HG03135 (cell line): ENCODE measurements around the gene CHAF1A.

ENCODE experiments used
- ATAC-seq: cut with Tn5 transposase; IDR thresholded peaks from one replicate; pipeline ENCODE4 v1.9.1; 2021; ENCODE audit warnings: mild to moderate bottlenecking, moderate library complexity; ENCODE audit not compliant: unreplicated experiment

Gene CHAF1A

DNA sequence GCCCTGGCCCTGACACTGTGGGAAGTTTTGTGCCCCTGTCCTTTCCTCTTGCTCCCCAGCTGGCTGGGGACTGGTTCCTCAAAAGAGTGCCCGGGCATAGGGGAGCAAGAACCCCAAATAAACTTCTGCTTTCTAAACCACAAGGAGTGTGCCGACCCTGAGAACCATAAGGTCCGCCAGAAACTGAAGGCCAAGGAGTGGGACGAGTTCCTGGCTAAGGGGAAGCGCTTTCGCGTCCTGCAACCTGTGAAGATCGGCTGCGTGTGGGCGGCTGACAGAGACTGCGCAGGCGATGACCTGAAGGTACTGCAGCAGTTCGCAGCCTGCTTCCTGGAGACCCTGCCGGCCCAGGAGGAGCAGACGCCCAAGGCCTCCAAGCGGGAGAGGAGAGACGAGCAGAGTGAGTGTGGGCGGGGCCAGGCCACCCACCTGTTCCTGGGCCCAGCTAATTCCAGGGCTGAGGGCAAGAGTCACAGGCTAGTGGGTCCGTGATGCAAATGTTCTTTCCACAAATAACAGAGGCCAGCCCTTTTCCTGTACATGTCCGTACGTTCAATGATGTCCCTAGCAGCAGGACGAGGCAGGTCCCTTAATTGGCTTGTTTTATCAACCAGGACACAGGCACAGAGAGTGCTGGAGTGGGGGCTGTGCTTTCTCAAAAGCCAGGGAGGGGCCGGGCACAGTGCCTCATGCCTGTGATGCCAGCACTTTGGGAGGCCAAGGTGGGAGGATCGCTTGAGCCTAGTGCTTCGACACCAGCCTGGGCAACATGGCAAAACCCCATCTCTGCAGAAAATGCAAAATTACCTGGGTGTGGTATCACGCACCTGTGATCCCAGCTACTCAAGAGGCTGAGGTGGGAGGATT, 29.6 kb downstream of the CHAF1A start:
- no peak for ATAC-seq

DNA sequence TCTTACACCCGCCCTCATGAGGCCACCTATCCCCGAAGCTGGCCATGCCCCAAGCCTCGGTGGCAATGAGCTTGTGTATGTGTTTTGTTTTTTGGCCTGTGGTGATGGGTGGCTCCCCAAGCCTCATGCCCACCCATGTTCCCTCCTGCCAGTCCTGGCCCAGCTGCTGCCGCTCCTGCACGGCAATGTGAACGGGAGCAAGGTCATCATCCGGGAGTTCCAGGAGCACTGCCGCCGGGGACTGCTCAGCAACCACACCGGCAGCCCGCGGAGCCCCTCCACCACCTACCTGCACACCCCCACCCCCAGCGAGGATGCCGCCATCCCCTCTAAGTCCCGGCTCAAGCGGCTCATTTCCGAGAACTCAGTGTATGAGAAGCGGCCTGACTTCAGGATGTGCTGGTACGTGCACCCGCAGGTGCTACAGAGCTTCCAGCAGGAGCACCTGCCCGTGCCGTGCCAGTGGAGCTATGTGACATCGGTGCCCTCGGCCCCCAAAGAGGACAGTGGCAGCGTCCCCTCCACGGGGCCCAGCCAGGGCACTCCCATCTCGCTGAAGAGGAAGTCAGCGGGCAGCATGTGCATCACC, 30.6 kb downstream of the CHAF1A start:
- no peak for ATAC-seq

DNA sequence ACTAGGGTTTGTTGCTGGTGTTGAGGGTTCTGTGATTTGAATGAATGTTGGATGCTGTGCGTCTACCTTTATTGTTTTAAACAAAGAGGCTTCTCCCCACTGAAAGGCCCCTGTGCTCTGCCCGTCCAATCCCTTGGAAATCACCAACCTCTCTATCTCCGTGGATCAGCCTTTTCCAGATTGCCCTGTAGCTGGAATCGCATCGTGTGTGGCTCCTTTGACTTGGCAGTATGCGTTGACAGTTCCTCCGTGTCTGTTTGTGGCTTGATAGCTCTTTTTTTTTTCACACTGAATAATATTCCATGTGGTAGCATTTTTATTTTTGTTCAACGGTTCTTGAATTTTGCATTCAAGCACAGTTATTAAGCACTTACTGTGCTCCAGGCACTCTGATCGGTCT, 32.0 kb downstream of the CHAF1A start:
- ATAC-seq, result no peak

- no peak for ATAC-seq
Measured at GRCh38 chr19:4436231-4436630, 33.8 kb downstream of the CHAF1A start.

GRCh38 chr19:4437103-4437502, 34.7 kb downstream of the CHAF1A start:
- ATAC-seq, result no peak

DNA sequence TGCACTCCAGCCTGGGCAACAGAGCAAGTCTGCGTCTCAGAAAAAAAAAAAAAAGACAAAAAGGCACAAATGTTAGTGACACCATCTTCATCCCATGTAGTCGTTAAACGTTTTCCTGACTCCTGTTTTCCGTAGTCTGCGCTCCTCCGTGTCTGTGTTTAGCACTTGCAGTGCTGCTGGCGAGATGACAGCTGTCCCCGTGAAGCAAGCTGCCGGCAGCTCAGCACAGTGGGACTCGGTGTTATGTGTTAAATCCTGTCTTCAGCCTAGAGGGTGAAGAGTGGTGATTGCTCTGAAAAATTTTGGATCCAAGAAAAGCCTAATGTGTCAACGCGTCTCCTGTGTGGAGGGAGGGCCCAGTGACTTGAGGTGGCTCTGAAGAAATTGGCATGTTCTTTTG, 36.8 kb downstream of the CHAF1A start:
- no peak for ATAC-seq

DNA sequence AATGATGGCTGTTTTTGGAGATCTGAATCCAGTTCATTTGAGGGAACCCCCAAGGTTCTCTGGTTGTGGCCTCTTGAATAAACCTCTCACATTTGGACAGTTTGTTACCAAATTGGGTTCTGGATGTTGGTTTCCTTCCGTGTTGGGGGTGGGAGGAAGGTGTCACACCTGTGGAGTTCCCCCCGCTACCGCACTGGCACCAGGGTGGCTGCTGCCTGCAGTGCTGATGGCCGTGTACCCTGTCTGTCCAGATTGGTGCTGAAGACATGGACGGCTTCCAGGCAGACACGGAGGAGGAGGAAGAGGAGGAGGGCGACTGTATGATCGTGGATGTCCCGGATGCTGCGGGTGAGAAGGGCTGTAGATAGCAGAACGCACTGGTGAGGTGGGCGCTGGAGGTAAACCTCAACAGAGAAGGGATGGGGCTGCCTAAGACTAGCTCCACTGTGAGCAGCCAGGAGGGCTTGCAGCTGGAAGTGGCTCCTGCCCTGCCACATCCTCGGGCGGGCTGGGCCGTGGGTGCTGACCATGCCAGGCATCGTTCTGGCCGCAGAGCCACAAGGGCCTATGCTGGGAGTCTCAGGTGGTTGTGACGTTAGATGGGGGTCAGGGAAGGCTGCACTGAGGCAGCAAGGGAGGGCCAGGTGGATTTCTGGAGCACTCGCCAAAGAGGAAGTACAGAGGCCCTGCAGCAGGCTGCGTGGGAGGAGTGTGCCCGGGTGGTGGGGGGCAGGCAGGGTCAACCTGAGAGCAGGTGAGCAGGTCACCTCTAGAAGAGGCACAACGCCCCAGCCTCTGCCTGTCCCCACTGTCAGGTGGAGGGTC, 39.8 kb downstream of the CHAF1A start:
- ATAC-seq, result no peak

DNA sequence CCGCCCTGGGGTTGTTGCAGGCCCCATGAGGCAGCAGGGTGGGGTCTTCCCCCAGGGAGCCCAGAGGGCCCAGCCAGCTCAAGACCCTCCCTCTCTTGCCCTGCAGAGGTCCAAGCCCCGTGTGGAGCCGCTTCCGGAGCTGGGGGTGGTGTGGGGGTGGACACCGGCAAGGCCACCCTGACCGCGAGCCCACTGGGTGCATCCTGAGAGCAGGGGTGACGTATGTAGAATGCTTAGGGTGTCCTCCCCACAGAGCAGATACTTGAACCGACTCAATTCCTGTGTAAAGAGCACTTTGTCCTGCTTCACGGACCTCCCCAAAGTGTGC, 40.3 kb downstream of the CHAF1A start:
- no peak for ATAC-seq

DNA sequence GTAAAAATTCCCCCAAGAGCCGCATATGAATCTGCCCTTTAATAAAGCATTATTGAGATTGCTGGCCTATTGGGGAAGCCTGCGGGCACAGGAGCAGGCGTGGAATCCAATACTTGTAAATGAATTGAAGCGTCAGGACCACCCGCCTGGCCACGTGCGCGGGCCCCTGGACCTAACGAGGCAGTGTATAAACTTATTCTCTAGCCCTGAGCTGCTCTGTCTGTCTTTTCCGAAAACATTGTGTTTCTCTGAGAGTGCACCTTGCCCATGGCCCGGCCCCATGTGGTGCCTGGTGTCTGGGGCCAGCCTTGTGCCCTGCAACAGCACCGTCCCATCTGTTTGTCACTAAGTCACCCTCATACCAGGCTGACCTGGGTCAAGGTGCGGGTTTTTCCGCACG, 40.7 kb downstream of the CHAF1A start:
- no peak for ATAC-seq

- ATAC-seq, result no peak
Measured at GRCh38 chr19:4443966-4444764, 41.7 kb downstream of the CHAF1A start.

- no peak for ATAC-seq
Measured at GRCh38 chr19:4444765-4445741, 42.6 kb downstream of the CHAF1A start.

DNA sequence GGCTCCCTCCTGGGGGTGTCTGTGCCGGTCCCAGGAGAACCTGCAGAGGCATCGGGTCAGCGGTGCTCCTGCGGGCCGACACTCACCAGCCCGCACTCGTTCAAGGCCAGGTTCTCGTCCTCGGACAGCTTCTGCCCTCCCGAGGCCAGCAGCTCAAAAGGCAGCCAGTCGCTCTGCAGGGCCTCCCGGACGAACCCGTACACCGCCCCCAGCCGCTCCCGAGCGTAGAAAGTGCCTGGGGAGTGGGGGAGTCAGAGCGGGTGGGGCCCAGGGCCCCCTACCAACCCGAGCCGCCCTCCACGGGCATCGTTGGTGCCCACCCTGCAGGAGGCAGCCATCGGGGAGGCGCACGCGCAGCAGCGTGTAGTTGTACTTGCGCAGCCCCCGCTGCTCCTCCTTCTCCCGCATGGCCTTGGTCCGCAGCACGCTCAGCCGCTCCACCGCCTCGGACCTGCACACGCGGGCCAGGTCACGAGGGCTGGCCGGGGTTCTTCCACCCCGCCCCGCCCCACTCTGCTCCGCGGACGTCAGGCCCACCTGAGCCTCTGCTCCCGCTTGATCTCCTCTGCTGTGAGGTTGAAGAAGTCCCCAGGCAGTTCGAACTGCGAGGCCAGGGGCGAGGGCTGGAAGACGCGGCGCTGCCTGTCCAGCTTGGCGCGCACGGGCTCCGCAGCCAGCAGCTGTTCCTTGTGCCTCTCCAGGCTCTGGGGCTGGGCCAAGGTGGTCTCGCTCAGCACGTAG, 43.7 kb downstream of the CHAF1A start:
- no peak for ATAC-seq

DNA sequence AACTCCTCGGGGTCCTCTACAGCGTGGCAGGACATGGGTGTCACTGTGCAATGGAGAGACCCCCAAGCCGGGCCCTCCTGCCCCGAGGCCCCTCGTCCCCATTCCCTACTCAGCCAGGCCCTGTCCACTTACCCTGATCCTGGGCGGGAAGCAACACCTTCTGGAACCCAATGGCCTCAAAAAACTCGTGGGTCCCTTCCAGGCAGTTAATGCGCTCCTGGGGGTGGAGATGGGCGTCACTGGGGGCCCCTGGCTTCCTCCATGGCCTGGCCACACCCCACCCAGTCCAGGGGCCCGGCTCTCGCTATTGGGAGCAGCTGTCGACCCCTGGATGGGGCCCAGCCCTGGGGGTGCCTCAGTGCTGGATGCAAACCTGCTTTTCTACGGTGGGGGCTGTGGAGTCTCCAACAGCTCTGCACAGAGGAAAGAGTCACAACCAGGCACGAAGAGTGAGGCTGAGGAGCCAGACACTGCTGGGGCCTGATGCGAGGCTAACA, 44.3 kb downstream of the CHAF1A start:
- no peak for ATAC-seq

DNA sequence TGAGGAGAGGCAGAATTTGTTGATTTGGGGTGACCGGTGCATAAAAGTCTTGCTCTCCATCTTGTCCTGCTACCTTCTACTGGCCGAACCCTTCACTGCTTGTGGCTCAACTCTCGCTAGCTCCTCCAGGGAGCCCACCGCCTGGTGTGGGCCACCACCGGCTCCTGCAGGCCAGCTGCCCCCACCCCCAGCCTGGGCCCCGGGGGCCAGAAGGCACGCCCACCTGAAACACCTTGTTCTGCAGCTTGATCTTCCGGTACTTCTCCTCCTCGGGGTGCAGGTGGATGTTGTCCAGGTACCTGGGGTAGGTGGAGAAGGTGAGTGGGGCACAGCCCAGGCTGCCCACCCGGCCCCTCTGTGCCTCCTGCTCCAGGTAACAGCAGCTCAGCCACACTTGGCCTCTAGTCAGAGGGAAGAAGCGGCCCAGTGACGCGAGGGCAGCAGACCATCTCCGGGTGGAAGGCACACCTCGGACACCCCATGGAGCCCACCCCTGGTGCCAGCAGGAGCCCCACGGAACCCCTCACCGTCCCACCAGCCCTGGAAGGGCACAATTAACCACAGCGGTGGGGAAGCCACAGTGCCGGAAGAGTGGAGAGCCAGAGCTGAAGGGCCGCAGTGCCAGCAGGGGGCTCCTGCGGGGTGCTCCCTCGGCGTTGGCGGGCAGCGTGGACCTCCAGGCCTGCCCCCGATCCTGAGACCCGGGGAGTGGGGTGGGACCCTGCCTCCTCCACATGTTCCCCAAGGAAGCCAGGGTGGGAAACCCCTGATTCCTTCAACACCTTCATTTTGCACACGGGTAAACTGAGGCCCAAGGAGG, 45.1 kb downstream of the CHAF1A start:
- no peak for ATAC-seq

DNA sequence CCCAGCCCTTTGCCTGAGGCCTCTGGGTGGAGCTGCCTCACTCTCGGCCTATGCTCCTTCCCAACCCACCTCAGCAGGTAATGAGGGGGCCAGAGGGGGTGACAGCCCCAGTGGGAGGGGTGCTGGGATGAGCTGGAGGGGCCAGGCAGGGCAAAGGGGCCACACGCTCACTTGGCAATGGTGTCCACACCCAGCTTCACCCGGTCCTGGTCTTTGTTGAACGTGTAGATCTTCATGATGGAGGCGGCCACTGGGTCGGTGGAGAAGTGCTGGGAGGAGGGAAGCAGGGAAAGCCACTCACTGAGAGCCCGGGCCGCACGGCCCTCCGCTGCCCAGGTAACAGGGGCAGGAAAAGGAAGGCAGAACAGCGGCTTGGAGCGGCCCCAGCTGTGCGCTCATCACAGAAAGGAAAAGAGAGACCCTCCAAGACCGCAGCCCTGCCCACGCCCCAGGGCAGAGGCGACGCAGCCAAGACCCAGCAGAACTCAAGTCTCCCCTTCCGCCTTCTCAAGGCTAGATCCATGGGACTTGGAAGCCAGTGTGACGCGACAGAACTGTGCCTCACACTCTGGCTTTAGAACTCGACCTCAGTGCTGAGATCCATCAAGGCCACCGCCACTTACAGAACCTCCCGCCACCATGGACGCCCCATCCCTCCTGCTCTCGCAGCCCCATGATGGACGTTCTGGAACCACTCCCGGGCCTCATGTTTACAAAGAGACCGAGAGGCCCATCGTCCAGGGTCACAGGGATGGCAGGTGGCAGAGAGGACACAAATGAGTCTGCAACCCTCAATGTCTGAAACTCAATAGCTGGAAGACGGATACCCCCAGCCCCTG, 45.9 kb downstream of the CHAF1A start:
- no peak for ATAC-seq

- ATAC-seq, result no peak
Measured at GRCh38 chr19:4449022-4449638, 46.7 kb downstream of the CHAF1A start.

DNA sequence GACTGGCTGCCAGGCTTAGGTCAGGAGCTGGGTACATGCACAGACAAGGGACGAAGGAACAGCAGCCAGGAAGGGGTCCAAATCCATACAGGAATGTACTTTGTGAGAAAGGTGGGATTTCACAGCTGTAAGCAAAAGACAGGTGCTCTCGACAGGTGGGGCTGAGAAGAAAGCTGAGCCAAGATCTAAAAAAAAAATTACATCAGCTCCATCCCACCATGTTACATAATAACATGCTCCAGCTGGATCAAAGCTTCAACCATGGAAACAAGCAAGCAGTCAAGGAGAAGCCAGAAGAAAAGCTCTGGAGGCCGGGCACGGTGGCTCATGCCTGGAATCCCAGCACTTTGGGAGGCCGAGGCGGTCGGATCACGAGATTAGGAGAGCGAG, 47.2 kb downstream of the CHAF1A start:
- ATAC-seq, result no peak
